Kidney (tissue), 14 donors: ENCODE data around the gene SPRYD3. TPM values are rescaled to one million over a fixed set of nuclear protein-coding genes. Genes with fewer than 3 reads are reported as not detected.

Experiments used
- DNase-seq, 5 donors: peaks; one replicate each; pipeline ENCODE4 v3.0.0-alpha.2; 2013 to 2020
- FAIRE-seq: peaks from 2 replicates; lab custom pipeline; 2012; peaks lifted over from hg19 to GRCh38; lab: Jason Lieb, UNC
- H3K27ac ChIP-seq, 2 donors: one replicate each; pipeline ENCODE4 v1.7.0; 2013; ENCODE audit warnings: low read depth in 2 of 2, low read length in 2 of 2, inconsistent platforms in 1 of 2
- H3K27me3 ChIP-seq: one replicate; pipeline ENCODE4 v1.7.1; 2013; ENCODE audit warnings: low read length, inconsistent platforms; ENCODE audit not compliant: control insufficient read depth, insufficient read depth
- H3K36me3 ChIP-seq, 3 donors: one replicate each; pipeline versions ENCODE4 v1.7.0 to v1.7.1; 2013; ENCODE audit warnings: low read length in 3 of 3, control low read depth in 1 of 3, inconsistent platforms in 1 of 3; ENCODE audit not compliant: insufficient read depth in 3 of 3, control insufficient read depth in 2 of 3
- H3K4me1 ChIP-seq, 3 donors: one replicate each; pipeline versions ENCODE4 v1.7.0 to v1.7.1; 2013; ENCODE audit warnings: low read length in 3 of 3, inconsistent platforms in 1 of 3, low read depth in 1 of 3; ENCODE audit not compliant: control insufficient read depth in 2 of 3, insufficient read depth in 2 of 3
- H3K4me3 ChIP-seq, 3 donors: one replicate each; pipeline versions ENCODE4 v1.7.0 to v1.8.1; 2013; ENCODE audit warnings: low read length in 3 of 3, control low read depth in 1 of 3, inconsistent platforms in 1 of 3
- H3K9ac ChIP-seq, 3 donors: one replicate each; pipeline versions ENCODE4 v1.7.0 to v1.7.1; 2013; ENCODE audit warnings: low read length in 3 of 3, control low read depth in 1 of 3, inconsistent platforms in 1 of 3
- H3K9me3 ChIP-seq, 3 donors: one replicate each; pipeline versions ENCODE4 v1.7.0 to v1.7.1; 2013; ENCODE audit warnings: low read length in 3 of 3, control low read depth in 1 of 3, inconsistent platforms in 1 of 3; ENCODE audit not compliant: control insufficient read depth in 2 of 3, insufficient read depth in 1 of 3
- intact Hi-C: fragments of 100-400 bp; cut with DNase I; formaldehyde crosslinking; loops from one replicate; pipeline ENCODE4 v1.11.1; 2022
- polyA plus RNA-seq: library from polyadenylated mRNA; stranded (reverse); fragments of 350-450 nt; fragmentation: Illumina TruSeq; extraction: RNeasy Lipid Tissue Mini Kit (QIAGEN cat#74804); gene quantifications from one replicate; pipeline ENCODE4 v1.2.3, GENCODE V29; 2014; ENCODE audit warnings: low read depth, low replicate concordance; ENCODE audit not compliant: insufficient read depth
- total RNA-seq: library from RNA; stranded (reverse); fragmentation: NEBNext Ultra II Directional; extraction: Animal tissue kit (Norgen Biotek cat#: 25700); gene quantifications from one replicate; pipeline ENCODE4 v1.2.1, GENCODE V29; 2021
- TF ChIP-seq, protein P1 (sequence below): IDR thresholded peaks from 3 replicates; pipeline ENCODE4 v1.5.1; 2012; ENCODE audit warnings: mild to moderate bottlenecking, moderate library complexity, borderline replicate concordance; ENCODE audit not compliant: insufficient read depth; ENCODE audit errors: extremely low read depth
- donor health status: control.
- donor health status: control.
- donor health status: control.
- donor health status: control.
- donor health status: control.
- donor health status: DM: yes; HTN: yes; CAD: no.
- donor health status: Normal renal cell carcinoma (clear cell type).

SPRYD3 gene
- total and polyA plus RNA-seq, 2 donors from 2014 or later: 40.0 to 72.3 TPM

DNA sequence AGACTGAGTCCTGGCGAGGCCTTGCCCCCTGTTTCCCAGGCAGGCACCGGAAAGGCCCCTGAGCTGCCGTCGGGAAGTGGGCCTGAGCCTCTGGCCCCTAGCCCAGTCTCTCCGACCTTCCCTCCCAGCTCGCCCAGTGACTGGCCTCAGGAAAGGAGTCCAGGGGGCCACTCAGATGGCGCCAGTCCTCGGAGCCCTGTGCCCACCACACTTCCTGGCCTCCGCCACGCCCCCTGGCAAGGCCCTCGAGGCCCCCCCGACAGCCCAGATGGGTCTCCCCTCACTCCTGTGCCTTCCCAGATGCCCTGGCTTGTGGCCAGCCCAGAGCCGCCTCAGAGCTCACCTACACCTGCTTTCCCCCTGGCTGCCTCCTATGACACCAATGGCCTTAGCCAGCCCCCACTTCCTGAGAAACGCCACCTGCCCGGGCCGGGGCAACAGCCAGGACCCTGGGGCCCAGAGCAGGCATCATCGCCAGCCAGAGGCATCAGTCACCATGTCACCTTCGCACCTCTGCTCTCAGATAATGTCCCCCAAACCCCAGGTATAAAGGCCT is 18.4 kb downstream of the SPRYD3 start:
- peak in 2 of 5 donors; percentile 53 to 85 for DNase-seq
- TF ChIP-seq, protein P1, sequence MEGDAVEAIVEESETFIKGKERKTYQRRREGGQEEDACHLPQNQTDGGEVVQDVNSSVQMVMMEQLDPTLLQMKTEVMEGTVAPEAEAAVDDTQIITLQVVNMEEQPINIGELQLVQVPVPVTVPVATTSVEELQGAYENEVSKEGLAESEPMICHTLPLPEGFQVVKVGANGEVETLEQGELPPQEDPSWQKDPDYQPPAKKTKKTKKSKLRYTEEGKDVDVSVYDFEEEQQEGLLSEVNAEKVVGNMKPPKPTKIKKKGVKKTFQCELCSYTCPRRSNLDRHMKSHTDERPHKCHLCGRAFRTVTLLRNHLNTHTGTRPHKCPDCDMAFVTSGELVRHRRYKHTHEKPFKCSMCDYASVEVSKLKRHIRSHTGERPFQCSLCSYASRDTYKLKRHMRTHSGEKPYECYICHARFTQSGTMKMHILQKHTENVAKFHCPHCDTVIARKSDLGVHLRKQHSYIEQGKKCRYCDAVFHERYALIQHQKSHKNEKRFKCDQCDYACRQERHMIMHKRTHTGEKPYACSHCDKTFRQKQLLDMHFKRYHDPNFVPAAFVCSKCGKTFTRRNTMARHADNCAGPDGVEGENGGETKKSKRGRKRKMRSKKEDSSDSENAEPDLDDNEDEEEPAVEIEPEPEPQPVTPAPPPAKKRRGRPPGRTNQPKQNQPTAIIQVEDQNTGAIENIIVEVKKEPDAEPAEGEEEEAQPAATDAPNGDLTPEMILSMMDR: no peak
- intact Hi-C loops: loop anchor here (10.0 kb wide), 1 partner anchor 134 kb away; no protein-coding TSS in a partner anchor
- Histone ChIP-seq H3K4me3 (no peak overlapping the region), H3K27ac (peak overlapping the region in 1 of 2 donors; percentile 28), H3K4me1 (peaks cover 0 to 35% (median 9%) of the 10 kb centered on the region in 3 donors), H3K36me3 (peaks cover 0 to 44% (median 20%) of the 10 kb centered on the region in 3 donors), H3K27me3 (no peaks in the 10 kb centered on the region), H3K9me3 (no peaks in the 10 kb centered on the region), H3K9ac (peak overlapping the region in 1 of 3 donors; percentile 10)
- no peak for FAIRE-seq

DNA sequence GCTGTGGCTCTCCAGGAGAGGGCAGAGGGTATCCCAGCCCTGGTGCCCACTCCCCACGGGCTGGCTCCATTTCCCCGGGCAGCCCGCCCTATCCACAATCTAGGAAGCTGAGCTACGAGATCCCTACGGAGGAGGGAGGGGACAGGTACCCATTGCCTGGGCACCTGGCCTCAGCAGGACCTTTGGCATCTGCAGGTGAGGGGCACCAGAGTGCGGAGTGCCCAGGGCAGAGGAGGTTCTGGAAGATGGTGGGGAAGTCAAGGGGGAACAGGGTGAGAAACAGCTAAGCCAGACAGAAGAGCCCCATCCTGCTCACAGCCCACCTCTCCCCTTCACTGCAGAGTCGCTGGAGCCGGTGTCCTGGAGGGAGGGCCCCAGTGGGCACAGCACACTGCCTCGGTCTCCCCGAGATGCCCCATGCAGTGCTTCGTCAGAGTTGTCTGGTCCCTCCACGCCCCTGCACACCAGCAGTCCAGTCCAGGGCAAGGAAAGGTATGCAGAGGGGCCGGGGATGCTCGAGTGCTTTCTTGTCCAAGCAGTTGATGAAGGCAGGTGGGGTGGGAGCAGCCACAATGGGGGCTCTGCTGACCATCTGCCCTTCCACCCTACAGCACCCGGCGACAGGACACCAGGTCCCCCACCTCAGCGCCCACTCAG is 19.0 kb downstream of the SPRYD3 start:
- FAIRE-seq (no peak), DNase-seq (peak in 1 of 5 donors; percentile 80)
- H3K9ac ChIP-seq: no peak overlapping the region
- H3K4me1 ChIP-seq: peaks cover 0 to 35% (median 11%) of the 10 kb centered on the region in 3 donors
- H3K27ac ChIP-seq: peak overlapping the region; percentile 23 to 28
- H3K27me3 ChIP-seq: no peaks in the 10 kb centered on the region
- H3K9me3 ChIP-seq: no peaks in the 10 kb centered on the region
- no peak overlapping the region for H3K4me3 ChIP-seq
- TF ChIP-seq, protein P1: no peak
- intact Hi-C loops: loop anchor here (10.0 kb wide), 1 partner anchor 135 kb away; no protein-coding TSS in a partner anchor
- peaks cover 0 to 48% (median 20%) of the 10 kb centered on the region in 3 donors for H3K36me3 ChIP-seq

DNA sequence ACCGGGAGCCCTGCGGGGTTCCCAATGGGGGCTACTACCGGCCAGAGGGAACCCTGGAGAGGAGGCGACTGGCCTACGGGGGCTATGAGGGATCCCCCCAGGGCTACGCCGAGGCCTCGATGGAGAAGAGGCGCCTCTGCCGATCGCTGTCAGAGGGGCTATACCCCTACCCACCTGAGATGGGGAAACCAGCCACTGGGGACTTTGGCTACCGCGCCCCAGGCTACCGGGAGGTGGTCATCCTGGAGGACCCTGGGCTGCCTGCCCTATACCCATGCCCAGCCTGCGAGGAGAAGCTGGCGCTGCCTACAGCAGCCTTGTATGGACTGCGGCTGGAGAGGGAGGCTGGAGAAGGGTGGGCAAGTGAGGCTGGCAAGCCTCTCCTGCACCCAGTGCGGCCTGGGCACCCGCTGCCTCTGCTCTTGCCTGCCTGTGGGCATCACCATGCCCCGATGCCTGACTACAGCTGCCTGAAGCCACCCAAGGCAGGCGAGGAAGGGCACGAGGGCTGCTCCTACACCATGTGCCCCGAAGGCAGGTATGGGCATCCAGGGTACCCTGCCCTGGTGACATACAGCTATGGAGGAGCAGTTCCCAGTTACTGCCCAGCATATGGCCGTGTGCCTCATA is 19.6 kb downstream of the SPRYD3 start:
- H3K27ac ChIP-seq: peak overlapping the region in 1 of 2 donors; percentile 23
- TF ChIP-seq, protein P1: no peak
- peaks cover 0 to 35% (median 15%) of the 10 kb centered on the region in 3 donors for H3K4me1 ChIP-seq
- peaks cover 0 to 49% (median 20%) of the 10 kb centered on the region in 3 donors for H3K36me3 ChIP-seq
- no peak overlapping the region for H3K4me3 ChIP-seq
- no peak overlapping the region for H3K9ac ChIP-seq
- intact Hi-C loops: loop anchor here (10.0 kb wide), 1 partner anchor 135 kb away; no protein-coding TSS in a partner anchor
- peak in 1 of 5 donors; percentile 81 for DNase-seq
- H3K9me3 ChIP-seq: no peaks in the 10 kb centered on the region
- FAIRE-seq: no peak
- H3K27me3 ChIP-seq: no peaks in the 10 kb centered on the region
